HG03097 (cell line): Measurements from ENCODE around the gene PAPLN.

Experiments
- ATAC-seq: cut with Tn5 transposase; IDR thresholded peaks from one replicate; pipeline ENCODE4 v1.9.1; 2021; ENCODE audit not compliant: unreplicated experiment, low FRiP score

The PAPLN gene

DNA sequence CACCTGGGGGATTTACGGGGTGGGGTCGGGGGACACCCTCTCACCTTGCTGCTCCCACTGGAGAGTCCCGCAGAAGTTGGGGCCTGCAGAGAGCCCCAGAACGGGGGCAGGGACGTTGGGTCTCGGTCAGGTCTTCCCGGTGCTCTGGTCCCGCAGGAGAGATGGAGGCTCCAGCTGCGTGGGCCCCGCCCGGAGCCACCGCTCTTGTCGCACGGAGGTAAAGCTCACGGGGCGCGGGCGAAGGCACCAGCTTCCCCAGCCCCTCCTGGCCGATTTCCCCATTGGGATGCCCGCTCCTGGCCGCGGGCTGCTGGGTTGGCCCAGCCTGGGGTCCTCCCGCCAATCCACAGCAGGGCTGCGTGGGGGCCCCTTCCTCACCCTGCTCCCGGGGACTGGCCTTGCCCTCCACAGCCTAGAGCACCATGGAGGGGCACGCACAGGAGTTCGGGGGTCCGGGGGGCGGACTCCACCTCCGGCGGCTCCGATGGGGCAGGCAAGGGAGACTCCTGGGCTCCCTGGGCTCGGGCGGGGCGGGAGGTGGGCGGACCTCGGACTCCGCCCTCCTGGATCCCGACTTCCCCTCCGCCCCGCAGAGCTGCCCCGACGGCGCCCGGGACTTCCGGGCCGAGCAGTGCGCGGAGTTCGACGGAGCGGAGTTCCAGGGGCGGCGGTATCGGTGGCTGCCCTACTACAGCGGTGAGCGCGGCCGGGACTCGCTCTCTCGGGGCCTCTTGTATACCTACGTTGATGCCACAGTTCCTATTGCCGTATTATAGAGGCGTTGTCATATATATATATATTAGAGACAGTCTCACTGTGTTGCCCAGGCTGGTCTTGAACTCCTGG, 8.4 kb downstream of the PAPLN start:
- peak; percentile 43 for ATAC-seq

DNA sequence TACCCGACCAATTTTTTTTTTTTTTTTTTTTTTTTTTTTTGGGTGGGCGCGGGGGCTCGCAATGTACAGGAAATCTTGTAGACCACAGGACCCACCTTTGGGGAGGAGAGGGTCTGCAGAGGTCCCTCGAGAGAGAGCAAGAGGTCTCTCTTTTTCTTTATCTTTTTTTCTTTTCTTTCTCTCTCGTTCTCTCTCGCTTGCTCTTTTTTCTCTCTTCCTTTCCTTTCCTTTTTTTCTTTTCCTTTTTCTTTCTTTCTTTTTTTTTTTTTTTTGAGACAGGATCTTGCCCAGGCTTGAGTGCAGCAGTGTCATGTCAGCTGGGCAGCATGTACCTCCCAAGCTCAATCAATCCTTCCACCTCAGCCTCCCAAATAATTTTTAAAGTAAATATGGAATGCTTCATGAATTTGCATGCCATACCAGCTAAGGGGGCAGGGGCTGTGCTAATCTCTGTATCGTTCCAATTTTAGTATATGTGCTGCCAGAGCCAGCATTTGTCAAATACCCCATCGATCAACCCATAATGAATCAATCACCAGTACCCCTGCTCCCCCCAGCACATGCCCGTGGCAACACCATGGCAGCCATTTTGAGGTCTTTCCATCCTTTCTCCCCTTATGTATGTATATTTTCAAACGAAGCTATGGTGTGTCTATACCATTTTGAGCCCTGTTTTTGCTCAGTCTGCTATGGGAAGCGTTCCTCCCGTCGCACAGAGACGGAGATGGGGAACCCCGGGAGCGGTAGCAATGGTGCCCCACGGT, 9.3 kb downstream of the PAPLN start:
- no peak for ATAC-seq

GRCh38 chr14:73248108-73248868, 11.0 kb downstream of the PAPLN start:
- no peak for ATAC-seq

DNA sequence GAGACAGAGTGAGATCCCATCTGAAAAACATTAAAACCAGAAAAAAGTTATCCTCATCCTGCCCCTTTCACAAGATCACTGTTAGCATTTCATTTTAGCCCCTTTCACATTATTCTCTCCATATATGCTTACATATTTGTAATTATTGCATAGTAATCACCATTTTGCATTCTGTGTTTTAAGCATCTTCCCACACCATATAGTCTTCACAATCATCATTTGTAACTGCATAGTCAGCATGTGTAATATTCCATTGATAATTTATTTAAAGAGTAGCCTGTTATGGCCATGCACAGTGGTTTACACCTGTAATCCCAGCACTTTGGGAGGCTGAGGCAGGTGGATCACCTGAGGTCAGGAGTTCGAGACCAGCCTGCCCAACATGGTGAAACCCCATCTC, 11.8 kb downstream of the PAPLN start:
- ATAC-seq, result no peak

DNA sequence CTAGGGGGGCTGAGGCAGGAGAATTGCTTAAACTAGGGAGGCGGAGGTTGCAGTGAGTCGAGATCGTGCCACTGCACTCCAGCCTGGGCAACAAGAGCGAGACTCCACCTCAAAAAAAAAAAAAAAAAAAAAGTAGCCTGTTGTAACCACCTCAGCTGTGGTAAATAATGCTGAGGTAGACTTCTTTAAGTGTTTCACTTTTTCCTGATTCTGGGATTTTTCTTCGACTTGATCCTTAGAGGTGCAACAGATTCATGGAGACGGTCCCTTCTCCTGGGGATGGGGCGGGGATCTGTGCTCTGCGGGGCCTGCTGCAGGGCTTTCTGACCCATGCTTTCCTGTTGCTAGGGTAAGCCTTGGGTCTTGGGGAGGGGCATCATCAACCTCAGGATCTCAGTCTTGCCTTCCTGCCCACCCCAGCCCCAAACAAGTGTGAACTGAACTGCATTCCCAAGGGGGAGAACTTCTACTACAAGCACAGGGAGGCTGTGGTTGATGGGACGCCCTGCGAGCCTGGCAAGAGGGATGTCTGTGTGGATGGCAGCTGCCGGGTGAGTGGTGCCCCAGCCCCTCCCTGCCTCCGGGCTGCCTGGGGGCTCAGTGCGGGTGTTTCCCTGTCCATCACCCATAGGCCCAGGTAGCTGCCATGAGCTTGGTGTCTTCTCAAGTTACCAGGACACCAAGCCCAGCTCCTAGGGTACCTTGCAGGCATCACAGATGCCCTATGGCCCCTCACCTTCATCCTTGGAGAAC, 12.4 kb downstream of the PAPLN start:
- ATAC-seq, result no peak

DNA sequence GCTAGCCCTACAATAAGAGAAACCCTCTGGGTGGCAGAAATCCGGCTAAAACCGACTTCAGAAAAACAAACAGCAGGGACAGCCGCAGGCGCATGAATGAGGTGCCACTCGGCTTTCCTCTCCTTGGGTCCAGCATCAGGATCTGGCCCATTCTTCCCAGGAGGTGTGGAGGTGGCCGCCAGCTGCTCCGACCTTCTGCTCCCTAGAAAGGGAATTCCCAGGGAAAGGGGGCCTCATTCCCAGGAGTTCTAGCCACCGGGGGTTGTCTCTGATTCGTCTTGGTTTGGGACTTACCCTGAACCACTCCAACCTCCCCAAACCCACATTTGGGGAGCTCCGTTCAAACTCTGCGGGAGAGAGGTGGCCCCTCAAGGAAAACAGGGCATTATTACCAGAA, 13.0 kb downstream of the PAPLN start:
- ATAC-seq, result no peak

DNA sequence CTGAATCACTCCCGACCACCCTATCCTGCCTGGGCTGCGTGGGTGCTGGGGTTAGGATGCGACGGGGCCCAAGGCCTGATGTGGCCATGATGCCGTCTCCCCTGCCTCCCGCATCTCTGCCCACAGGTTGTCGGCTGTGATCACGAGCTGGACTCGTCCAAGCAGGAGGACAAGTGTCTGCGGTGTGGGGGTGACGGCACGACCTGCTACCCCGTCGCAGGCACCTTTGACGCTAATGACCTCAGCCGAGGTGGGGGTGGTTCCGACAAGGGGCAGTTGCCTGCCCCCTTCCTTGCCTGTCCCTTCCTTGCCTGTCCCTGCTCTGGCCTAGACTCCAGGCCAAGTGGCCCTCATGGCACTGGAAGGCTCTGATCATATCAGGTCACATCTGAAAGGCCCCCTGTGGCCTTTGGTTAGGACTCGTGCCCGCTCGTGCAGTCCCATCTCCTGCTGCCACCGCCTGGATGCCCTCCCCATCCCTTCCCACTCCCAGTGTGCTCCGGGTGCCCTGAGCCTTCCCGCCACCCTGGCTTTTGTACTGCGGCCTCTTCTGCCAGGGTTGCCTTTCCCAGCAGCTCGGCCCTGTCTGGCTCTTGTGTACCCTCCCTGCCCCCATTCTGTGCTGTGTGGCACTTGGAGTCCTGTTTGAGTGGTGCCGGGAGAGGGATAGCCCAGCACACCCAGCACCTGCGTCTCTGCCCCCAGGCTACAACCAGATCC, 13.6 kb downstream of the PAPLN start:
- no peak for ATAC-seq

DNA sequence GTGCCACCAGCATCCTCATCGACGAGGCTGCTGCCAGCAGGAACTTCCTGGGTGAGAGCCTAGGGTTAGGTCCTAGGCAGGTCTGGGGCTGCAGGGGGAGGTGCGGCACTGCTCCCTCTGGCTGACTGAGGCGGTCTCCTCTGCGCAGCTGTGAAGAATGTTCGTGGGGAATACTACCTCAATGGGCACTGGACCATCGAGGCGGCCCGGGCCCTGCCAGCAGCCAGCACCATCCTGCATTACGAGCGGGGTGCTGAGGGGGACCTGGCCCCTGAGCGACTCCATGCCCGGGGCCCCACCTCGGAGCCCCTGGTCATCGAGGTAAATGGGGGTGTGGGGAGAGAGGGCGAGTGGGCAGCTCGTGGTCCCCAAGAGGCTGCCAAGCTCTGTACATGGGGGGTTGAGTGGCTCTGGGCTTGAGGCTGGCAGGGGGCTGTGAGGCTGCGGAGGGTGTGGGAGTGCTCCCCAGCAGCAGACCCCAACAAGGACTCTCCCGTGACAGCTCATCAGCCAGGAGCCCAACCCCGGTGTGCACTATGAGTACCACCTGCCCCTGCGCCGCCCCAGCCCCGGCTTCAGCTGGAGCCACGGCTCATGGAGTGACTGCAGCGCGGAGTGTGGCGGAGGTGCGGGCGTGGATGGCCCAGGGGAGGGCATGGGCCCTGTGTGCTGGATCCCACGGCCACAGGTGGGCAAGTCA, 14.4 kb downstream of the PAPLN start:
- ATAC-seq, result no peak

- no peak for ATAC-seq
These were observed 15.4 kb downstream of the PAPLN start for GRCh38 chr14:73252491-73253322.

DNA sequence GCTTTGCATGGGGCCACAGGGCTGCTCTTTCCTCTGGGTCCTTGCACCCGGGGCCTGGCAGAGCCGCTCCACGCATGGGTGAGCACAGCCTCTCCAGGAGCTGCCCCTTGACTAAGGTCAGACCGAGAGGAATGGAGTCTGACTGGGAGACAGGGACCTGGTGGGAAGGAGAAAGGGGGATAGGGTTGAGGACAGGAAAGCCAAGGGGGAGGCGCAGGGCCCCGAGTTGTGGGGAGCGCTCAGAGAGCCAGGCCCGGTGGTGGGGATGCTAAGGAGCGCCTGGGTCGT, 16.0 kb downstream of the PAPLN start:
- ATAC-seq, result no peak

DNA sequence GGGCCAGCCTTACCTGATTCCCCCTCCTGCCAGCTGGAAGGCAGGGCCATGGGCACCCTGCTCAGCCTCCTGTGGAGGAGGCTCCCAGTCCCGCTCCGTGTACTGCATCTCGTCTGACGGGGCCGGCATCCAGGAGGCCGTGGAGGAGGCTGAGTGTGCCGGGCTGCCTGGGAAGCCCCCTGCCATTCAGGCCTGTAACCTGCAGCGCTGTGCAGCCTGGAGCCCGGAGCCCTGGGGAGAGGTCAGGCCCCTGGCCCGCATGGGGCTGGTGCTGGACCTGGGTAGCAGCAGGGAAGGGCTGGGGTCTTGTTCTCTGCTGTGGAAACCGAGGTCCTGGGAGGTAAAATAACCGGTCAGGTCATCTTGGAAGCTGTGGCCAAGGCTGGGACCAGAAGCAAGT, 16.4 kb downstream of the PAPLN start:
- ATAC-seq, result no peak

DNA sequence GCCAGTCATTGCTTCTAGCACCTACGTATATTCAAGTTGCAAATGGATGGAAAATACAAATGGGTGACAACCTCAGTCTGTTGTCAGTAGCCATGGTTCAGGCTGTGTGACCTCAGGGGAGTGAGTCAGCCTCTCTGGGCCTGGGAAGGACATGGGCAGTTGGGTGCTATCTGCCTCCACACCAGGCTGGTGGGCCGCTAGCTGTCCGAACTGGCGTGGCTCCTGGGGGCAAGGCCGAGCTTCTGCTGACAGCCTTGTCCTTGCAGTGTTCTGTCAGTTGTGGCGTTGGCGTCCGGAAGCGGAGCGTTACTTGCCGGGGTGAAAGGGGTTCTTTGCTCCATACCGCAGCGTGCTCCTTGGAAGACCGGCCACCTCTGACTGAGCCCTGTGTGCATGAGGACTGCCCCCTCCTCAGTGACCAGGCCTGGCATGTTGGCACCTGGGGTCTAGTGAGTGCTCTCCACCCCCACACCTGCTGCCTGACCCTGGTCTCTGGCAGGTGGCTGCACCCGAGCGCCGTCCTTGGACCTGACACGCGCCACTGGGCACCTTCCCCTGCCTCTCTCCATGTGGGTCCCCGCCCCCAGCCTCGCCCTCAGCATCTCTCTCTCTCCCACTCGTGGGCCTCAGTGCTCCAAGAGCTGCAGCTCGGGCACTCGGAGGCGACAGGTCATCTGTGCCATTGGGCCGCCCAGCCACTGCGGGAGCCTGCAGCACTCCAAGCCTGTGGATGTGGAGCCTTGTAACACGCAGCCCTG, 17.1 kb downstream of the PAPLN start:
- ATAC-seq, result no peak

GRCh38 chr14:73255005-73255400, 17.7 kb downstream of the PAPLN start:
- ATAC-seq, result no peak

DNA sequence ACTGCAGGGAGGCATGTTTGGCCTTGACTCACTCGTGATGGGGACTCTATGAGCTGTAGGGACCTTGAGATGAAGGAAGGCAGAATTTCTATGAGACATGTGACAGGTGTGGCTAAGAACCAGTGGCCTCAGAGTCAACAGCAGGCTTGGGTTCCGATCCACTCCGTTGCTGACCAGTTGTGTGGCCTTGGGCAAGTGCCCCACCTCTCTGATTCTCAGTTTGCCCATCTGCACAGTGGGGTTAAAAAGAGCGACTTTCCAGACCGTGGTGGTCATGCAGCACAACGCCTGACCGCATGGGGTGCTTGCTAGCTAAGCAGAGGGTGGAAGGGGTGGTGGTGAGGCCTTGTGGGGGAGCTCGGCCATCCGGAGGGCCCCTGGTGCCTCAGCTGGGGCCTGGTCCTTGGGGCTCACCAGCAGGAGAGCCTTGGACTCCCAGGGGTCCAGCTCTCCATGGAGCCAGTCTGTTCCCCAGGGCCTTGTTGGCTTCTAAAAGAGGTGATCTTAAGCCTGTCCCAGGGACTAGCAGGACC, 18.5 kb downstream of the PAPLN start:
- no peak for ATAC-seq

DNA sequence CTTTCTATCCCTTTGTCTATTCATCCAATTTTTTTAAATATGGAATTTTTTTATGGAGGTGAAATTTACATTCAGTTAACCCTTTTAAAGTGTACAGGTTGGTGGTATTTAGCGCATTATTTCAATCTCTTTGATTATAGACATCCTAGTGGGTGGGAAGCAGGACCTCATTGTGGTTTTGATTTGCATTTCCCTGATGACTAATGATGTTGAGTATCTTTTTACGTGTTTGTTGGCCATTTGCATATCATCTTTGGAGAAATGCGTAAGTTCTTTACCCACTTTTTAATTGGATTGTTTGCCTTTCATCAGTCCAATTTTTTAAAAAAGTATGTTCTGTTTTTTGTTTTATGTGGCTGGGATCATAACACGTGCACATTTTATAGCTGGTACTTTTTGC, 20.8 kb downstream of the PAPLN start:
- no peak for ATAC-seq

GRCh38 chr14:73258845-73259611, 21.7 kb downstream of the PAPLN start:
- ATAC-seq, result no peak

DNA sequence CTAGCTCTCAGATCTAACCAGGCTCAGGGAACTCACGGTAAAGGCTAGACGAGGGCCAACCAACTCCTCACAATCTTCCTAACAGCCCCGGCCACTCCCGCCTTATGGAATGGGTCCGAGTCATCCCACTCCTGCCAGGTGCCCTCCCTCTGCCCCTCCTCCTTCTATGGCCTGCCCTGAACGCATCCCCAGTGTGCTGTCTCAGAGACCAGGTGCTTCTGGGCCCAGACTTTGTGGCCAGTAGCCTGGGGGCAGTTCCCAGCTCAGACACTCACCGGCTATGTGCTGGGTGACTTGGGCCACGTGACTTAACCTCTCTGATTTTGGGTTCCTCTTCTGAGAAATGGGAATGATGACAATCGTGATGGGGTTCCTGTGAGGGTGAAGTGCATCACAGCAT, 22.5 kb downstream of the PAPLN start:
- no peak for ATAC-seq
